CD4-positive, alpha-beta memory T cell (primary cell): ENCODE results near the gene PRKAG1. TPM values are rescaled to one million over a fixed set of nuclear protein-coding genes. Genes with fewer than 3 reads are reported as not detected.

Experiments
- CTCF ChIA-PET: fragments of 350-600 bp; sonication (Branson Sonifier 250); formaldehyde crosslinking; loops from one replicate; lab custom pipeline; 2021; ENCODE audit warnings: inconsistent platforms; ENCODE audit not compliant: partially characterized antibody; lab: Charles Lee
- POLR2A ChIA-PET: fragments of 350-600 bp; sonication (Branson Sonifier 250); formaldehyde crosslinking; loops from one replicate; lab custom pipeline; 2021; ENCODE audit not compliant: partially characterized antibody; lab: Charles Lee
- DNase-seq, 5 donors: peaks; one replicate each; pipeline versions ENCODE4 v3.0.0 to v3.0.0-alpha.2; 2020 to 2022; ENCODE audit warnings: mixed read lengths in 1 of 5
- H3K27ac ChIP-seq: one replicate; pipeline ENCODE4 v1.7.0; 2013; ENCODE audit warnings: low read depth, low read length
- H3K27me3 ChIP-seq: 2 replicates; pipeline ENCODE4 v1.7.0; 2013; ENCODE audit warnings: mild to moderate bottlenecking, low read length, moderate library complexity; ENCODE audit not compliant: insufficient read depth
- H3K36me3 ChIP-seq: 2 replicates; pipeline ENCODE4 v1.7.0; 2013; ENCODE audit warnings: mild to moderate bottlenecking, low read length, moderate library complexity; ENCODE audit not compliant: insufficient read depth
- H3K4me1 ChIP-seq: 2 replicates; pipeline ENCODE4 v1.7.0; 2013; ENCODE audit warnings: mild to moderate bottlenecking, low read length, moderate library complexity; ENCODE audit not compliant: insufficient read depth
- H3K4me3 ChIP-seq, 2 donors: one replicate each; pipeline ENCODE4 v1.7.0; 2013; ENCODE audit warnings: low read length in 2 of 2, mild to moderate bottlenecking in 1 of 2
- H3K9me3 ChIP-seq, 2 donors: one replicate each; pipeline ENCODE4 v1.7.0; 2013; ENCODE audit warnings: low read length in 2 of 2, control low read depth in 1 of 2; ENCODE audit not compliant: control insufficient read depth in 1 of 2
- H3K27ac Mint-ChIP-seq, 7 donors: one replicate each; pipeline ENCODE4 v1.8.0; 2020 to 2021; ENCODE audit warnings: mixed read lengths in 7 of 7, mild to moderate bottlenecking in 6 of 7, inconsistent platforms in 3 of 7, moderate library complexity in 3 of 7
- H3K27me3 Mint-ChIP-seq, 2 donors: one replicate each; pipeline ENCODE4 v1.8.0; 2020 to 2021; ENCODE audit warnings: mixed read lengths in 2 of 2
- H3K36me3 Mint-ChIP-seq, 2 donors: one replicate each; pipeline ENCODE4 v1.8.0; 2020 to 2021; ENCODE audit warnings: mixed read lengths in 2 of 2, inconsistent platforms in 1 of 2, mild to moderate bottlenecking in 1 of 2
- H3K4me1 Mint-ChIP-seq, 4 donors: one replicate each; pipeline ENCODE4 v1.8.0; 2020 to 2021; ENCODE audit warnings: mixed read lengths in 4 of 4, mild to moderate bottlenecking in 1 of 4
- H3K4me3 Mint-ChIP-seq, 8 donors: one replicate each; pipeline ENCODE4 v1.8.0; 2020 to 2021; ENCODE audit warnings: mixed read lengths in 8 of 8, mild to moderate bottlenecking in 7 of 8, moderate library complexity in 6 of 8, inconsistent platforms in 3 of 8
- H3K9me3 Mint-ChIP-seq, 8 donors: one replicate each; pipeline ENCODE4 v1.8.0; 2020 to 2021; ENCODE audit warnings: mixed read lengths in 8 of 8, mild to moderate bottlenecking in 5 of 8, inconsistent platforms in 3 of 8, moderate library complexity in 1 of 8
- intact Hi-C: fragments of 100-400 bp; cut with micrococcal nuclease; formaldehyde crosslinking; loops from one replicate; pipeline ENCODE4 v1.15.1; 2023
- polyA plus RNA-seq, 2 donors: library from polyadenylated mRNA; unstranded; fragments of 300-500 nt; fragmentation: Illumina TruSeq; gene quantifications; one replicate each; pipeline ENCODE4 v1.2.3, GENCODE V29; 2021
- total RNA-seq, 2 experiments: library from RNA; stranded (reverse); gene quantifications; one replicate each; pipeline ENCODE4 v1.2.3, GENCODE V29; 2021

The PRKAG1 gene
- total and polyA plus RNA-seq, 4 experiments from 2014 or later, result 47.8 to 53.7 (median 49.6) TPM

GRCh38 chr12:48995086-48995879 lies 23.3 kb downstream of the PRKAG1 start:
- Mint-ChIP-seq H3K36me3 (peaks cover under 1 to 2% of the 10 kb centered on the region in 2 donors), H3K9me3 (no peaks in the 10 kb centered on the region), H3K27me3 (peaks cover 34 to 44% of the 10 kb centered on the region in 2 donors), H3K27ac (peak overlapping the region in 5 of 7 donors; percentile 51 to 93 (median 89)), H3K4me3 (peak overlapping the region in 6 of 8 donors; percentile 47 to 92 (median 69)), H3K4me1 (peaks cover 13 to 44% (median 25%) of the 10 kb centered on the region in 4 donors)
- no peaks in the 10 kb centered on the region for H3K9me3 ChIP-seq
- H3K4me3 ChIP-seq, result no peak overlapping the region
- H3K27ac ChIP-seq, result no peak overlapping the region
- peak; percentile 31 to 53 (median 40) for DNase-seq
- intact Hi-C loops, result loop anchor here (1.0 to 5.0 kb wide), 3 partner anchors 14 to 142 kb away; partner anchors contain the start of gene KMT2D
- ChIA-PET CTCF (interaction anchor here (0.7 to 14.1 kb wide), 10 partner anchors 8 to 142 kb away, joined by 3 to 244 read pairs (median 4); partner anchors contain the start of genes ARF3, DDX23 and WNT1), POLR2A (interaction anchor here (0.8 to 7.3 kb wide), 5 partner anchors 14 to 146 kb away, joined by 3 to 46 read pairs (median 4); partner anchors contain the start of gene DDX23)
- H3K27me3 ChIP-seq, result peaks cover 18% of the 10 kb centered on the region
- H3K4me1 ChIP-seq, result peaks cover 40% of the 10 kb centered on the region
- no peaks in the 10 kb centered on the region for H3K36me3 ChIP-seq

GRCh38 chr12:48994224-48995085 lies 24.1 kb downstream of the PRKAG1 start:
- Histone ChIP-seq H3K9me3 (no peaks in the 10 kb centered on the region), H3K4me1 (peaks cover 32% of the 10 kb centered on the region), H3K4me3 (no peak overlapping the region), H3K27me3 (peaks cover 11% of the 10 kb centered on the region), H3K36me3 (no peaks in the 10 kb centered on the region), H3K27ac (no peak overlapping the region)
- Mint-ChIP-seq H3K27ac (peak overlapping the region in 1 of 7 donors; percentile 18), H3K27me3 (peaks cover 32 to 37% of the 10 kb centered on the region in 2 donors), H3K9me3 (no peaks in the 10 kb centered on the region), H3K4me3 (peak overlapping the region in 1 of 8 donors; percentile 70), H3K36me3 (no peaks in the 10 kb centered on the region), H3K4me1 (peaks cover 10 to 36% (median 19%) of the 10 kb centered on the region in 4 donors)
- POLR2A ChIA-PET, result interaction anchor here (0.7 to 7.3 kb wide), 7 partner anchors 13 to 145 kb away, joined by 3 to 46 read pairs (median 3); partner anchors contain the start of gene DDX23
- DNase-seq, result no peak
- intact Hi-C loops, result loop anchor here (1.0 to 5.0 kb wide), 3 partner anchors 14 to 141 kb away; partner anchors contain the start of gene KMT2D
- CTCF ChIA-PET, result interaction anchor here (0.7 to 14.1 kb wide), 9 partner anchors 9 to 141 kb away, joined by 3 to 244 read pairs (median 3); partner anchors contain the start of genes ARF3, DDX23 and WNT1

- Mint-ChIP-seq H3K36me3 (no peaks in the 10 kb centered on the region), H3K27ac (no peak overlapping the region), H3K4me1 (peaks cover 10 to 30% (median 16%) of the 10 kb centered on the region in 4 donors), H3K27me3 (peaks cover 35 to 38% of the 10 kb centered on the region in 2 donors), H3K4me3 (no peak overlapping the region), H3K9me3 (no peaks in the 10 kb centered on the region)
- Histone ChIP-seq H3K9me3 (no peaks in the 10 kb centered on the region), H3K36me3 (no peaks in the 10 kb centered on the region), H3K4me1 (peaks cover 26% of the 10 kb centered on the region), H3K4me3 (no peak overlapping the region), H3K27me3 (peaks cover 12% of the 10 kb centered on the region), H3K27ac (no peak overlapping the region)
- intact Hi-C loops, result loop anchor here (2.0 kb wide), 1 partner anchor 13 kb away; no protein-coding TSS in a partner anchor
- ChIA-PET POLR2A (interaction anchor here (1.1 to 7.3 kb wide), 3 partner anchors 12 to 59 kb away, joined by 3 to 46 read pairs (median 3); no protein-coding TSS in a partner anchor), CTCF (interaction anchor here (0.7 to 14.1 kb wide), 9 partner anchors 12 to 140 kb away, joined by 3 to 244 read pairs (median 3); partner anchors contain the start of genes ARF3, DDX23 and WNT1)
- no peak for DNase-seq
These were observed 24.8 kb downstream of the PRKAG1 start for GRCh38 chr12:48993787-48994186.

- peaks cover 38 to 40% of the 10 kb centered on the region in 2 donors for H3K27me3 Mint-ChIP-seq
- POLR2A ChIA-PET, result no interaction called here
These were observed 27.1 kb downstream of the PRKAG1 start for GRCh38 chr12:48991247-48992050.

GRCh38 chr12:48990552-48990951 lies 28.0 kb downstream of the PRKAG1 start:
- no peaks in the 10 kb centered on the region for H3K36me3 Mint-ChIP-seq
- peaks cover 11 to 17% (median 16%) of the 10 kb centered on the region in 4 donors for H3K4me1 Mint-ChIP-seq
- no peak overlapping the region for H3K4me3 Mint-ChIP-seq
- no peaks in the 10 kb centered on the region for H3K9me3 Mint-ChIP-seq
- H3K27ac Mint-ChIP-seq, result no peak overlapping the region
- CTCF ChIA-PET, result interaction anchor here (0.7 to 14.1 kb wide), 6 partner anchors 9 to 138 kb away, joined by 3 to 244 read pairs (median 28); partner anchors contain the start of genes ARF3, DDN, DDX23 and WNT1
- H3K9me3 ChIP-seq, result no peaks in the 10 kb centered on the region
- DNase-seq, result no peak
- peaks cover 12% of the 10 kb centered on the region for H3K27me3 ChIP-seq
- H3K27ac ChIP-seq, result no peak overlapping the region
- H3K4me1 ChIP-seq, result peaks cover 13% of the 10 kb centered on the region
- no peak overlapping the region for H3K4me3 ChIP-seq
- POLR2A ChIA-PET, result no interaction called here
- peaks cover 34% of the 10 kb centered on the region in 2 donors for H3K27me3 Mint-ChIP-seq
- H3K36me3 ChIP-seq, result no peaks in the 10 kb centered on the region
- intact Hi-C loops, result no loop called here

More at GRCh38 chr12:48991247-48992050, 27.1 kb downstream of the PRKAG1 start:
- Histone ChIP-seq H3K4me3 (no peak overlapping the region), H3K4me1 (peaks cover 14% of the 10 kb centered on the region), H3K36me3 (no peaks in the 10 kb centered on the region), H3K9me3 (no peaks in the 10 kb centered on the region), H3K27ac (no peak overlapping the region), H3K27me3 (peaks cover 12% of the 10 kb centered on the region)
- Mint-ChIP-seq H3K27ac (no peak overlapping the region), H3K4me1 (peaks cover 16 to 24% (median 18%) of the 10 kb centered on the region in 4 donors), H3K4me3 (no peak overlapping the region), H3K9me3 (no peaks in the 10 kb centered on the region), H3K36me3 (no peaks in the 10 kb centered on the region)
- intact Hi-C loops, result no loop called here
- CTCF ChIA-PET, result interaction anchor here (0.6 to 14.1 kb wide), 6 partner anchors 10 to 138 kb away, joined by 3 to 244 read pairs (median 5); partner anchors contain the start of genes ARF3, DDX23 and WNT1
- DNase-seq, result no peak
